Limb (tissue), 2 donors: ENCODE results near the gene HLA-DMB.

ENCODE experiments used
- DNase-seq, 2 donors: peaks; one replicate each; pipeline ENCODE4 v3.0.0-alpha.2; 2016; ENCODE audit errors: extremely low spot score in 2 of 2

Gene HLA-DMB

GRCh38 chr6:32908897-32909296, 31.9 kb downstream of the HLA-DMB start:
- DNase-seq: no peak

- DNase-seq: no peak
Measured at GRCh38 chr6:32906539-32906938, 34.3 kb downstream of the HLA-DMB start.

GRCh38 chr6:32905078-32905477, 35.8 kb downstream of the HLA-DMB start:
- DNase-seq: no peak

- DNase-seq: no peak
Measured at GRCh38 chr6:32903952-32904351, 36.9 kb downstream of the HLA-DMB start.

- DNase-seq: no peak
Measured at GRCh38 chr6:32895006-32895345, 45.9 kb downstream of the HLA-DMB start.

- DNase-seq: peak; percentile 91 to 97
Measured at GRCh38 chr6:32894085-32895005, 46.5 kb downstream of the HLA-DMB start.

GRCh38 chr6:32890831-32891230, 50.0 kb downstream of the HLA-DMB start:
- DNase-seq: no peak

GRCh38 chr6:32889533-32889932, 51.3 kb downstream of the HLA-DMB start:
- no peak for DNase-seq

- no peak for DNase-seq
Measured at GRCh38 chr6:32888576-32888975, 52.3 kb downstream of the HLA-DMB start.

- DNase-seq: no peak
Measured at GRCh38 chr6:32887616-32888015, 53.2 kb downstream of the HLA-DMB start.

- no peak for DNase-seq
Measured at GRCh38 chr6:32886681-32887383, 54.0 kb downstream of the HLA-DMB start.

- peak in 1 of 2 donors; percentile 81 for DNase-seq
Measured at GRCh38 chr6:32885698-32886286, 55.0 kb downstream of the HLA-DMB start.
